Gastroesophageal sphincter (tissue), 3 donors: ENCODE measurements around the gene CHST8.

Experiments used
- CTCF ChIP-seq, 4 experiments: fragments of 200-600 bp in 2 of 4; fragments of 450-650 bp in 2 of 4; sonication (generic) in 1 of 4; IDR thresholded peaks; one replicate each; pipeline ENCODE4 v1.5.1; 2017 to 2019; ENCODE audit warnings: antibody characterized with exemption in 4 of 4, mild to moderate bottlenecking in 2 of 4, moderate library complexity in 2 of 4
- EP300 ChIP-seq: sonication (generic); formaldehyde crosslinking; IDR thresholded peaks from one replicate; pipeline ENCODE4 v1.6.1; 2017; ENCODE audit warnings: antibody characterized with exemption, mild to moderate bottlenecking
- POLR2A ChIP-seq, 2 donors: fragments of 450-650 bp; IDR thresholded peaks; one replicate each; pipeline ENCODE4 v1.6.1; 2017; ENCODE audit warnings: antibody characterized with exemption in 2 of 2, mild to moderate bottlenecking in 2 of 2, moderate library complexity in 1 of 2
- POLR2AphosphoS5 ChIP-seq: sonication (generic); formaldehyde crosslinking; IDR thresholded peaks from one replicate; pipeline ENCODE4 v1.6.1; 2017; ENCODE audit warnings: antibody characterized with exemption

- TF ChIP-seq EP300 (no peak), CTCF (IDR thresholded peaks at IDR 0.05) (no peak), POLR2A (IDR thresholded peaks at IDR 0.05) (no peak), POLR2AphosphoS5 (no peak)
Observed at GRCh38 chr19:33685541-33685940, 63.8 kb downstream of the CHST8 start.
